Endothelial cell of umbilical vein (primary cell): ENCODE results near the gene ZNF282. TPM values are rescaled to one million over a fixed set of nuclear protein-coding genes. Genes with fewer than 3 reads are reported as not detected.

Experiments
- BruUV-seq: library from RNA; stranded (reverse); fragments of 400-500 nt; replicated peaks from 2 replicates; lab custom pipeline; 2021; lab: Mats Ljungman, UMichigan
- CTCF ChIA-PET: fragments of 300-600, 350-600 bp; sonication (Branson Sonifier 250); formaldehyde crosslinking; loops from one replicate; lab custom pipeline; 2021; ENCODE audit warnings: antibody characterized with exemption, inconsistent platforms; lab: Charles Lee
- POLR2A ChIA-PET: fragments of 300-600, 350-600 bp; sonication (Branson Sonifier 250); formaldehyde crosslinking; loops from one replicate; lab custom pipeline; 2021; ENCODE audit warnings: antibody characterized with exemption, inconsistent platforms; lab: Charles Lee
- DNase-seq: peaks from one replicate; pipeline ENCODE4 v3.0.0-alpha.2; 2011; ENCODE audit warnings: low read depth, low spot score
- FAIRE-seq: peaks from 2 replicates; lab custom pipeline; 2011; peaks lifted over from hg19 to GRCh38; lab: Jason Lieb, UNC
- H2AFZ ChIP-seq: 2 replicates; pipeline ENCODE4 v1.6.0; 2012; ENCODE audit warnings: low read depth, low read length, control low read depth, inconsistent platforms
- H3K27ac ChIP-seq: 2 replicates; pipeline ENCODE4 v1.5.1; 2011; ENCODE audit warnings: low read depth, mild to moderate bottlenecking, control low read depth, low read length, moderate library complexity; ENCODE audit not compliant: insufficient read depth
- H3K27me3 ChIP-seq, 2 experiments: 2 replicates each; pipeline versions ENCODE4 v1.6.0 to v1.6.1; 2011; ENCODE audit warnings: low read length in 2 of 2, mixed read lengths in 1 of 2; ENCODE audit not compliant: control insufficient read depth in 2 of 2, insufficient read depth in 2 of 2
- H3K36me3 ChIP-seq, 2 experiments: 2 replicates in 1 of 2; 3 replicates in 1 of 2; pipeline ENCODE4 v1.5.1; 2011; ENCODE audit warnings: low read length in 2 of 2, mild to moderate bottlenecking in 1 of 2, moderate library complexity in 1 of 2; ENCODE audit not compliant: control insufficient read depth in 2 of 2, insufficient read depth in 2 of 2; ENCODE audit errors: extremely low read depth in 1 of 2
- H3K4me1 ChIP-seq: 3 replicates; pipeline ENCODE4 v1.5.1; 2011; ENCODE audit warnings: mild to moderate bottlenecking, low read length; ENCODE audit not compliant: control insufficient read depth, insufficient read depth; ENCODE audit errors: extremely low read depth
- H3K4me2 ChIP-seq: 2 replicates; pipeline ENCODE4 v1.6.1; 2011; ENCODE audit warnings: low read length, control low read depth, mixed read lengths; ENCODE audit not compliant: insufficient read depth
- H3K4me3 ChIP-seq, 3 experiments: fragments of 200-600 bp in 1 of 3; sonication (generic), shearing (Covaris generic) in 1 of 3; replicated peaks in 1 of 3; 2 replicates each; pipeline ENCODE4 v1.5.1; 2011 to 2016; ENCODE audit warnings: control low read depth in 3 of 3, low read length in 3 of 3, mild to moderate bottlenecking in 2 of 3, inconsistent platforms in 1 of 3, low read depth in 1 of 3, moderate library complexity in 1 of 3; ENCODE audit not compliant: insufficient read depth in 1 of 3
- H3K79me2 ChIP-seq: 2 replicates; pipeline ENCODE4 v1.6.0; 2012; ENCODE audit warnings: low read length, inconsistent platforms; ENCODE audit not compliant: control insufficient read depth, insufficient read depth
- H3K9ac ChIP-seq: replicated peaks from 2 replicates; pipeline ENCODE3; 2011; ENCODE audit warnings: low read length, control low read depth; ENCODE audit not compliant: insufficient read depth; ENCODE audit errors: extremely low read depth
- H3K9me1 ChIP-seq: replicated peaks from 3 replicates; pipeline ENCODE4 v1.6.0; 2011; ENCODE audit warnings: mild to moderate bottlenecking, low read length; ENCODE audit not compliant: control insufficient read depth, insufficient read depth; ENCODE audit errors: extremely low read depth
- H3K9me3 ChIP-seq: replicated peaks from 2 replicates; pipeline ENCODE4 v1.5.1; 2012; ENCODE audit warnings: low read length, inconsistent platforms; ENCODE audit not compliant: control insufficient read depth, insufficient read depth
- H4K20me1 ChIP-seq: replicated peaks from 2 replicates; pipeline ENCODE3; 2011; ENCODE audit warnings: mild to moderate bottlenecking, low read length; ENCODE audit not compliant: control insufficient read depth, insufficient read depth; ENCODE audit errors: extremely low read depth
- EZH2 ChIP-seq: IDR thresholded peaks from 2 replicates; pipeline ENCODE4 v1.6.1; 2012; ENCODE audit warnings: borderline replicate concordance, low read depth, mild to moderate bottlenecking, moderate library complexity, low read length, inconsistent platforms; ENCODE audit not compliant: severe bottlenecking
- FOS ChIP-seq: IDR thresholded peaks from 2 replicates; pipeline ENCODE4 v1.6.1; 2011; ENCODE audit warnings: mild to moderate bottlenecking, low read length, moderate library complexity, borderline replicate concordance; ENCODE audit not compliant: insufficient read depth
- GATA2 ChIP-seq: IDR thresholded peaks from 2 replicates; pipeline ENCODE4 v1.7.0; 2011; ENCODE audit warnings: low read depth, mild to moderate bottlenecking, moderate library complexity, mixed read lengths, low read length; ENCODE audit not compliant: insufficient read length, insufficient read depth
- JUN ChIP-seq: IDR thresholded peaks from 2 replicates; pipeline ENCODE4 v1.6.1; 2011; ENCODE audit warnings: borderline replicate concordance, low read depth; ENCODE audit not compliant: insufficient read length, insufficient read depth
- MYC ChIP-seq: IDR thresholded peaks from one replicate; pipeline ENCODE4 v1.6.1; 2011; ENCODE audit warnings: mild to moderate bottlenecking, low read depth, low read length
- POLR2A ChIP-seq: IDR thresholded peaks from 2 replicates; pipeline ENCODE4 v1.6.1; 2012; ENCODE audit warnings: low read depth, mild to moderate bottlenecking, control low read depth, low read length
- POLR2AphosphoS5 ChIP-seq: IDR thresholded peaks from 2 replicates; pipeline ENCODE4 v1.6.1; 2012; ENCODE audit warnings: low read depth, mild to moderate bottlenecking, control low read depth, low read length, moderate library complexity; ENCODE audit not compliant: insufficient read depth
- dilution Hi-C: fragments of 300-500 bp; cut with MboI; formaldehyde crosslinking; loops from one replicate; pipeline ENCODE4 v1.15.0; 2019; ENCODE audit warnings: low sequenced_read_pairs; ENCODE audit not compliant: extremely low pct_ligation_motif_present
- intact Hi-C: fragments of 100-400 bp; cut with micrococcal nuclease; formaldehyde crosslinking; loops from one replicate; pipeline ENCODE4 v1.10.0; 2022
- polyA plus RNA-seq, 4 experiments: library from polyadenylated mRNA; depleted of rRNA in 3 of 4; stranded (reverse) in 3 of 4; unstranded in 1 of 4; fragments of >200 nt; gene quantifications; 2 replicates each; pipeline versions ENCODE4 v1.2.1 to v1.2.3, GENCODE V29; 2011 to 2012; ENCODE audit warnings: missing spikeins in 1 of 4
- total RNA-seq: library from RNA; stranded (reverse); gene quantifications from 2 replicates; pipeline ENCODE4 v1.2.3, GENCODE V29; 2021
- TF ChIP-seq, protein P1 (sequence below), 2 donors: IDR thresholded peaks; 1 replicate in 1 of 2; 2 replicates in 1 of 2; pipeline ENCODE4 v1.5.1; 2011; ENCODE audit warnings: low read length in 2 of 2, mild to moderate bottlenecking in 2 of 2, moderate library complexity in 2 of 2, control low read depth in 1 of 2, inconsistent platforms in 1 of 2, low read depth in 1 of 2; ENCODE audit not compliant: insufficient read depth in 1 of 2; ENCODE audit errors: extremely low read depth in 1 of 2
- TF ChIP-seq, protein P2 (sequence below): IDR thresholded peaks from 2 replicates; pipeline ENCODE4 v1.6.1; 2011; ENCODE audit not compliant: insufficient read depth, insufficient read length

Gene ZNF282
- total and polyA plus RNA-seq, 2 donors (not counting 3 experiments of a cell fraction or from before 2014, with no cell fraction given): 20.0 to 34.4 TPM

DNA sequence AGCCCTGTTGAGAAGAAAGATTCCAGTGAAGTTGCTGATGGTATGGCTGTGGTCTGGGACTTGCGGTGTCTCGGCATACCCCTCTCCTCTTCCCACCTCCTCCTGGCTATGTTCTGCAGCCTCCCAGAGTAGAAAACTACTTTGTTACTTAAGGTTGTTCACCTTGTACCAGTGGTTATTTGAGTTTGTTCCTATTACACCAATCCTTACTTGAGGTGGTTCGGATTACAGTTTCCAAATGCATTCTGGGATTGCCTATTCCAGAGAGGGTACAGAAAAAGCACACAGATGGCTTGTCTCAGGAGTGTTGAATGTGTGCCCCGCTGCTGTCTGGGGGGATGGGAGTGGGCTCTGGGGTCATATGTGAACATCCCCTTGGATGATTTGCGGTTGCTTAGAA lies 59.8 kb downstream of the ZNF282 start:
- no peaks in the 10 kb centered on the region for H3K79me2 ChIP-seq
- no peak overlapping the region for H3K9ac ChIP-seq
- no peak overlapping the region for H3K4me2 ChIP-seq
- no peaks in the 10 kb centered on the region for H3K9me3 ChIP-seq
- ChIA-PET CTCF (no interaction called here), POLR2A (no interaction called here)
- intact Hi-C loops (no loop called here), dilution Hi-C loops (no loop called here)
- H3K4me3 ChIP-seq: no peak overlapping the region
- H3K36me3 ChIP-seq: peaks cover 13 to 31% of the 10 kb centered on the region in 2 experiments
- H4K20me1 ChIP-seq: no peaks in the 10 kb centered on the region
- no TSS peak for BruUV-seq
- no peak overlapping the region for H3K27ac ChIP-seq
- H2AFZ ChIP-seq: no peak overlapping the region
- FAIRE-seq (no peak), DNase-seq (no peak)
- H3K4me1 ChIP-seq: no peaks in the 10 kb centered on the region
- TF ChIP-seq GATA2 (no peak), JUN (no peak), POLR2AphosphoS5 (no peak), EZH2 (no peak), FOS (no peak), POLR2A (no peak), MYC (no peak)
- TF ChIP-seq, protein P1, sequence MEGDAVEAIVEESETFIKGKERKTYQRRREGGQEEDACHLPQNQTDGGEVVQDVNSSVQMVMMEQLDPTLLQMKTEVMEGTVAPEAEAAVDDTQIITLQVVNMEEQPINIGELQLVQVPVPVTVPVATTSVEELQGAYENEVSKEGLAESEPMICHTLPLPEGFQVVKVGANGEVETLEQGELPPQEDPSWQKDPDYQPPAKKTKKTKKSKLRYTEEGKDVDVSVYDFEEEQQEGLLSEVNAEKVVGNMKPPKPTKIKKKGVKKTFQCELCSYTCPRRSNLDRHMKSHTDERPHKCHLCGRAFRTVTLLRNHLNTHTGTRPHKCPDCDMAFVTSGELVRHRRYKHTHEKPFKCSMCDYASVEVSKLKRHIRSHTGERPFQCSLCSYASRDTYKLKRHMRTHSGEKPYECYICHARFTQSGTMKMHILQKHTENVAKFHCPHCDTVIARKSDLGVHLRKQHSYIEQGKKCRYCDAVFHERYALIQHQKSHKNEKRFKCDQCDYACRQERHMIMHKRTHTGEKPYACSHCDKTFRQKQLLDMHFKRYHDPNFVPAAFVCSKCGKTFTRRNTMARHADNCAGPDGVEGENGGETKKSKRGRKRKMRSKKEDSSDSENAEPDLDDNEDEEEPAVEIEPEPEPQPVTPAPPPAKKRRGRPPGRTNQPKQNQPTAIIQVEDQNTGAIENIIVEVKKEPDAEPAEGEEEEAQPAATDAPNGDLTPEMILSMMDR (IDR thresholded peaks at IDR 0.05; ENCODE audit: extremely low read depth in 1 of 2, insufficient read depth in 1 of 2, low read depth in 1 of 2, low read length in 2 of 2): no peak
- TF ChIP-seq, protein P2, sequence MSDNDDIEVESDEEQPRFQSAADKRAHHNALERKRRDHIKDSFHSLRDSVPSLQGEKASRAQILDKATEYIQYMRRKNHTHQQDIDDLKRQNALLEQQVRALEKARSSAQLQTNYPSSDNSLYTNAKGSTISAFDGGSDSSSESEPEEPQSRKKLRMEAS: no peak
- H3K9me1 ChIP-seq: no peaks in the 10 kb centered on the region
- H3K27me3 ChIP-seq: no peaks in the 10 kb centered on the region
